ENCODE results near the gene KRT73. TPM values are rescaled to one million over a fixed set of nuclear protein-coding genes. Genes with fewer than 3 reads are reported as not detected.

Gene KRT73
- total RNA-seq, 6 donors from 2014 or later, result 0.15 to 0.55 TPM; not detected in 4

- H3K4me1 ChIP-seq, result no peaks in the 10 kb centered on the region
- H3K27ac ChIP-seq, result no peak overlapping the region
- no peak for ATAC-seq (ENCODE audit: low FRiP score in 2 of 2)
- 56 to 61% methylated on average over 3 of the region's 3 CpGs for WGBS, 2 donors
- TF ChIP-seq POLR2AphosphoS5 (IDR thresholded peaks at IDR 0.05) (no peak), POLR2A (IDR thresholded peaks at IDR 0.05) (no peak), EP300 (IDR thresholded peaks at IDR 0.05) (no peak), CTCF (IDR thresholded peaks at IDR 0.05) (no peak)
- H3K36me3 ChIP-seq, result no peaks in the 10 kb centered on the region
- DNase-seq, result no peak
- peaks cover 0 to 6% (median 2%) of the 10 kb centered on the region in 4 donors for H3K27me3 ChIP-seq
- no peaks in the 10 kb centered on the region for H3K9me3 ChIP-seq
- H3K4me3 ChIP-seq, result no peak overlapping the region
Observed at GRCh38 chr12:52606096-52606495, 12.3 kb downstream of the KRT73 start.

GRCh38 chr12:52605542-52605941 is 12.8 kb downstream of the KRT73 start:
- Histone ChIP-seq H3K36me3 (no peaks in the 10 kb centered on the region), H3K9me3 (no peaks in the 10 kb centered on the region), H3K4me3 (no peak overlapping the region), H3K4me1 (no peaks in the 10 kb centered on the region), H3K27ac (no peak overlapping the region), H3K27me3 (peaks cover 0 to 11% (median 5%) of the 10 kb centered on the region in 4 donors)
- DNase-seq (no peak), ATAC-seq (ENCODE audit: low FRiP score in 2 of 2) (no peak)
- TF ChIP-seq POLR2AphosphoS5 (IDR thresholded peaks at IDR 0.05) (no peak), CTCF (IDR thresholded peaks at IDR 0.05) (no peak), POLR2A (IDR thresholded peaks at IDR 0.05) (no peak), EP300 (IDR thresholded peaks at IDR 0.05) (no peak)
- 90% methylated on average over 1 of the region's 1 CpG for WGBS, 2 donors

- Histone ChIP-seq H3K4me1 (no peaks in the 10 kb centered on the region), H3K36me3 (no peaks in the 10 kb centered on the region), H3K4me3 (no peak overlapping the region), H3K9me3 (no peaks in the 10 kb centered on the region), H3K27ac (no peak overlapping the region), H3K27me3 (peaks cover 0 to 15% (median 6%) of the 10 kb centered on the region in 4 donors)
- DNase-seq, result no peak
- TF ChIP-seq EP300 (IDR thresholded peaks at IDR 0.05), result no peak
- TF ChIP-seq CTCF (IDR thresholded peaks at IDR 0.05), result no peak
- no peak for TF ChIP-seq POLR2A (IDR thresholded peaks at IDR 0.05)
- no peak for TF ChIP-seq POLR2AphosphoS5 (IDR thresholded peaks at IDR 0.05)
- no peak for ATAC-seq (ENCODE audit: low FRiP score in 2 of 2)
Observed at GRCh38 chr12:52604859-52605258, 13.5 kb downstream of the KRT73 start.

- Histone ChIP-seq H3K4me3 (no peak overlapping the region), H3K27ac (no peak overlapping the region), H3K27me3 (peaks cover 0 to 15% (median 6%) of the 10 kb centered on the region in 4 donors), H3K36me3 (no peaks in the 10 kb centered on the region), H3K4me1 (no peaks in the 10 kb centered on the region), H3K9me3 (no peaks in the 10 kb centered on the region)
- WGBS, 2 donors, result 38 to 87% methylated on average over 2 of the region's 2 CpGs
- no peak for TF ChIP-seq CTCF (IDR thresholded peaks at IDR 0.05)
- no peak for TF ChIP-seq POLR2A (IDR thresholded peaks at IDR 0.05)
- no peak for TF ChIP-seq EP300 (IDR thresholded peaks at IDR 0.05)
- TF ChIP-seq POLR2AphosphoS5 (IDR thresholded peaks at IDR 0.05), result no peak
- DNase-seq (no peak), ATAC-seq (ENCODE audit: low FRiP score in 2 of 2) (no peak)
Observed at GRCh38 chr12:52603314-52603713, 15.0 kb downstream of the KRT73 start.

GRCh38 chr12:52602552-52602951 is 15.8 kb downstream of the KRT73 start:
- Histone ChIP-seq H3K27me3 (peaks cover 0 to 15% (median 6%) of the 10 kb centered on the region in 4 donors), H3K36me3 (no peaks in the 10 kb centered on the region), H3K4me3 (no peak overlapping the region), H3K27ac (no peak overlapping the region), H3K9me3 (no peaks in the 10 kb centered on the region), H3K4me1 (no peaks in the 10 kb centered on the region)
- 88 to 90% methylated on average over 5 of the region's 5 CpGs for WGBS, 2 donors
- TF ChIP-seq CTCF (IDR thresholded peaks at IDR 0.05), result no peak
- no peak for TF ChIP-seq EP300 (IDR thresholded peaks at IDR 0.05)
- no peak for TF ChIP-seq POLR2AphosphoS5 (IDR thresholded peaks at IDR 0.05)
- TF ChIP-seq POLR2A (IDR thresholded peaks at IDR 0.05), result no peak
- ATAC-seq (ENCODE audit: low FRiP score in 2 of 2), result no peak
- no peak for DNase-seq
